Liver (tissue), 9 donors: Measurements from ENCODE around the gene PELI2. TPM values are rescaled to one million over a fixed set of nuclear protein-coding genes. Genes with fewer than 3 reads are reported as not detected.
A peak's percentile ranks its signal among the peaks of the same experiment; 100 is the strongest.

Experiments
- DNase-seq: peaks from one replicate; pipeline ENCODE4 v3.0.0-alpha.2; 2017; ENCODE audit warnings: low spot score
- H3K27ac ChIP-seq, 2 donors: one replicate each; pipeline ENCODE4 v1.7.0; 2013; ENCODE audit warnings: inconsistent platforms in 2 of 2, low read length in 2 of 2, control low read depth in 1 of 2, low read depth in 1 of 2, mild to moderate bottlenecking in 1 of 2
- H3K27me3 ChIP-seq, 4 donors: one replicate each; pipeline versions ENCODE4 v1.6.1 to v1.7.0; 2013; ENCODE audit warnings: low read length in 3 of 4, inconsistent platforms in 1 of 4, mild to moderate bottlenecking in 1 of 4, moderate library complexity in 1 of 4; ENCODE audit not compliant: control insufficient read depth in 4 of 4, insufficient read depth in 4 of 4
- H3K36me3 ChIP-seq, 4 donors: one replicate each; pipeline versions ENCODE4 v1.6.1 to v1.7.0; 2013; ENCODE audit warnings: low read length in 3 of 4, mild to moderate bottlenecking in 3 of 4, low read depth in 1 of 4, moderate library complexity in 1 of 4; ENCODE audit not compliant: control insufficient read depth in 4 of 4, insufficient read depth in 3 of 4
- H3K4me1 ChIP-seq, 4 donors: one replicate each; pipeline versions ENCODE4 v1.6.1 to v1.7.0; 2013; ENCODE audit warnings: low read length in 3 of 4, mild to moderate bottlenecking in 3 of 4, moderate library complexity in 1 of 4; ENCODE audit not compliant: control insufficient read depth in 4 of 4, insufficient read depth in 4 of 4
- H3K4me3 ChIP-seq, 3 donors: one replicate each; pipeline versions ENCODE4 v1.6.1 to v1.7.0; 2013; ENCODE audit warnings: low read length in 3 of 3, control low read depth in 1 of 3, low read depth in 1 of 3, mild to moderate bottlenecking in 1 of 3
- H3K9ac ChIP-seq, 2 donors: one replicate each; pipeline ENCODE4 v1.7.0; 2013; ENCODE audit warnings: low read length in 2 of 2, mild to moderate bottlenecking in 2 of 2, moderate library complexity in 2 of 2, control low read depth in 1 of 2, low read depth in 1 of 2
- H3K9me3 ChIP-seq, 4 donors: one replicate each; pipeline versions ENCODE4 v1.6.1 to v1.7.0; 2013; ENCODE audit warnings: low read length in 3 of 4; ENCODE audit not compliant: control insufficient read depth in 4 of 4
- EGR1 ChIP-seq, 2 donors: IDR thresholded peaks; 2 replicates each; pipeline ENCODE4 v1.6.1; 2016 to 2018; ENCODE audit warnings: antibody characterized with exemption in 2 of 2, low read depth in 2 of 2
- FOXA1 ChIP-seq: IDR thresholded peaks from 2 replicates; pipeline ENCODE4 v1.6.1; 2016; ENCODE audit warnings: antibody characterized with exemption
- FOXA2 ChIP-seq: IDR thresholded peaks from 2 replicates; pipeline ENCODE4 v1.6.1; 2016; ENCODE audit warnings: antibody characterized with exemption
- GABPA ChIP-seq, 2 donors: IDR thresholded peaks in 1 of 2; conservative IDR thresholded peaks in 1 of 2; 2 replicates each; pipeline ENCODE4 v1.6.1; 2016; ENCODE audit warnings: antibody characterized with exemption in 2 of 2, mild to moderate bottlenecking in 1 of 2, moderate library complexity in 1 of 2
- HNF4A ChIP-seq, 2 donors: conservative IDR thresholded peaks; 2 replicates each; pipeline ENCODE4 v1.6.1; 2016; ENCODE audit warnings: antibody characterized with exemption in 2 of 2, mild to moderate bottlenecking in 2 of 2
- HNF4G ChIP-seq: IDR thresholded peaks from 2 replicates; pipeline ENCODE4 v1.6.1; 2016; ENCODE audit warnings: antibody characterized with exemption
- JUND ChIP-seq, 2 donors: IDR thresholded peaks; 2 replicates each; pipeline ENCODE4 v1.6.1; 2016; ENCODE audit warnings: antibody characterized with exemption in 2 of 2
- NR2F2 ChIP-seq: IDR thresholded peaks from 2 replicates; pipeline ENCODE4 v1.6.1; 2016; ENCODE audit warnings: antibody characterized with exemption
- RAD21 ChIP-seq, 2 donors: IDR thresholded peaks; 2 replicates each; pipeline ENCODE4 v1.6.1; 2016; ENCODE audit warnings: antibody characterized with exemption in 2 of 2, mild to moderate bottlenecking in 2 of 2
- RXRA ChIP-seq, 2 donors: IDR thresholded peaks; 2 replicates each; pipeline ENCODE4 v1.6.1; 2017 to 2018; ENCODE audit warnings: antibody characterized with exemption in 2 of 2, mild to moderate bottlenecking in 1 of 2
- SP1 ChIP-seq: IDR thresholded peaks from 2 replicates; pipeline ENCODE4 v1.6.1; 2018; ENCODE audit warnings: antibody characterized with exemption, mild to moderate bottlenecking
- TAF1 ChIP-seq: conservative IDR thresholded peaks from 2 replicates; pipeline ENCODE4 v1.6.1; 2016; ENCODE audit warnings: antibody characterized with exemption, mild to moderate bottlenecking
- YY1 ChIP-seq: IDR thresholded peaks from 2 replicates; pipeline ENCODE4 v1.6.1; 2016; ENCODE audit warnings: antibody characterized with exemption, mild to moderate bottlenecking
- WGBS: extraction: QIAGEN DNeasy Blood & Tissue Kit; methylation state at CpG from one replicate; pipeline ENCODE4 v1.1.7; 2013; 5-methylcytosine and 5-hydroxymethylcytosine counted together
- polyA plus RNA-seq, 2 donors: library from polyadenylated mRNA; stranded (reverse) in 1 of 2; unstranded in 1 of 2; fragments of 200-250 nt in 1 of 2; fragments of >200 nt in 1 of 2; fragmentation: Nextera tagmentation in 1 of 2; extraction: Ambion mirVana in 1 of 2; gene quantifications; one replicate each; pipeline versions ENCODE4 v1.2.1 to v1.2.3, GENCODE V29; 2013 to 2015
- total RNA-seq, 2 donors: library from RNA; depleted of rRNA; stranded (reverse); fragments of >200 nt; gene quantifications; one replicate each; pipeline ENCODE4 v1.2.3, GENCODE V29; 2014
- TF ChIP-seq, protein P1 (sequence below): fragments of 150-350 bp; IDR thresholded peaks from 2 replicates; pipeline ENCODE4 v1.5.1; 2017; ENCODE audit warnings: improper control_type of control experiment, low read depth, low read length; ENCODE audit not compliant: missing input control
- TF ChIP-seq, protein P2 (sequence below): IDR thresholded peaks from 2 replicates; pipeline ENCODE4 v1.6.1; 2016; ENCODE audit warnings: antibody characterized with exemption
- TF ChIP-seq, protein P3 (sequence below): IDR thresholded peaks from 2 replicates; pipeline ENCODE4 v1.6.1; 2016; ENCODE audit warnings: antibody characterized with exemption
- TF ChIP-seq, protein P4 (sequence below): IDR thresholded peaks from 2 replicates; pipeline ENCODE4 v1.6.1; 2016; ENCODE audit warnings: antibody characterized with exemption
- TF ChIP-seq, protein P5 (sequence below): IDR thresholded peaks from 2 replicates; pipeline ENCODE4 v1.6.1; 2016; ENCODE audit warnings: antibody characterized with exemption, mild to moderate bottlenecking
- donor health status: healthy.
- donor health status: healthy.
- donor health status: healthy.
- donor health status: healthy.
- donor health status: healthy.

Gene PELI2
- total and polyA plus RNA-seq, 4 donors: 0.68 to 2.9 (median 1.2) TPM

DNA sequence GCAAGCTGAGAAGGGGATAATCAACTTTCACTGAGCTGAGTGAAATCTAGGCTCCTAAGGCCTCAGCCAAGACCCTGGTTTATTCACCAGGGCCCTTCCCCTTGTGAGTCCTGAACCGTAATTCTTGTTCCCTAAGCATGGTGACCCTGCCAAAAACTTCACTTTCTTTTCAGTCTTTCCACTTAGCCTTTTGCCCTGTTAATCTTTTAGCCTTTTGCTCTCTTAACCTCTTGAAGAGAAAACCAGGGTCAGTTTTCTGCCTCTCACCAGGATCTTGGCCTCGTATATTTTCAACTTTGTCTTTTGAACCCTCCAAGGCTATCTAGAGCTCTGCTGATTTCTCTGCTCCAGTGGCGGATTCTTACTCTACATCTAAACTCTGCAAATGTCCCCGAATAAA is 191.0 kb downstream of the PELI2 start:
- TF ChIP-seq RAD21 (IDR thresholded peaks at IDR 0.05) (no peak), NR2F2 (peak; percentile 97), TAF1 (no peak), JUND (IDR thresholded peaks at IDR 0.05) (no peak), FOXA2 (no peak), RXRA (IDR thresholded peaks at IDR 0.05) (peak; percentile 58 to 64), FOXA1 (no peak), EGR1 (IDR thresholded peaks at IDR 0.05; ENCODE audit: low read depth in 2 of 2) (no peak), SP1 (no peak), YY1 (no peak), HNF4G (no peak)
- TF ChIP-seq, protein P1, sequence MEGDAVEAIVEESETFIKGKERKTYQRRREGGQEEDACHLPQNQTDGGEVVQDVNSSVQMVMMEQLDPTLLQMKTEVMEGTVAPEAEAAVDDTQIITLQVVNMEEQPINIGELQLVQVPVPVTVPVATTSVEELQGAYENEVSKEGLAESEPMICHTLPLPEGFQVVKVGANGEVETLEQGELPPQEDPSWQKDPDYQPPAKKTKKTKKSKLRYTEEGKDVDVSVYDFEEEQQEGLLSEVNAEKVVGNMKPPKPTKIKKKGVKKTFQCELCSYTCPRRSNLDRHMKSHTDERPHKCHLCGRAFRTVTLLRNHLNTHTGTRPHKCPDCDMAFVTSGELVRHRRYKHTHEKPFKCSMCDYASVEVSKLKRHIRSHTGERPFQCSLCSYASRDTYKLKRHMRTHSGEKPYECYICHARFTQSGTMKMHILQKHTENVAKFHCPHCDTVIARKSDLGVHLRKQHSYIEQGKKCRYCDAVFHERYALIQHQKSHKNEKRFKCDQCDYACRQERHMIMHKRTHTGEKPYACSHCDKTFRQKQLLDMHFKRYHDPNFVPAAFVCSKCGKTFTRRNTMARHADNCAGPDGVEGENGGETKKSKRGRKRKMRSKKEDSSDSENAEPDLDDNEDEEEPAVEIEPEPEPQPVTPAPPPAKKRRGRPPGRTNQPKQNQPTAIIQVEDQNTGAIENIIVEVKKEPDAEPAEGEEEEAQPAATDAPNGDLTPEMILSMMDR: no peak
- TF ChIP-seq, protein P2, sequence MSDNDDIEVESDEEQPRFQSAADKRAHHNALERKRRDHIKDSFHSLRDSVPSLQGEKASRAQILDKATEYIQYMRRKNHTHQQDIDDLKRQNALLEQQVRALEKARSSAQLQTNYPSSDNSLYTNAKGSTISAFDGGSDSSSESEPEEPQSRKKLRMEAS: no peak
- TF ChIP-seq, protein P3, sequence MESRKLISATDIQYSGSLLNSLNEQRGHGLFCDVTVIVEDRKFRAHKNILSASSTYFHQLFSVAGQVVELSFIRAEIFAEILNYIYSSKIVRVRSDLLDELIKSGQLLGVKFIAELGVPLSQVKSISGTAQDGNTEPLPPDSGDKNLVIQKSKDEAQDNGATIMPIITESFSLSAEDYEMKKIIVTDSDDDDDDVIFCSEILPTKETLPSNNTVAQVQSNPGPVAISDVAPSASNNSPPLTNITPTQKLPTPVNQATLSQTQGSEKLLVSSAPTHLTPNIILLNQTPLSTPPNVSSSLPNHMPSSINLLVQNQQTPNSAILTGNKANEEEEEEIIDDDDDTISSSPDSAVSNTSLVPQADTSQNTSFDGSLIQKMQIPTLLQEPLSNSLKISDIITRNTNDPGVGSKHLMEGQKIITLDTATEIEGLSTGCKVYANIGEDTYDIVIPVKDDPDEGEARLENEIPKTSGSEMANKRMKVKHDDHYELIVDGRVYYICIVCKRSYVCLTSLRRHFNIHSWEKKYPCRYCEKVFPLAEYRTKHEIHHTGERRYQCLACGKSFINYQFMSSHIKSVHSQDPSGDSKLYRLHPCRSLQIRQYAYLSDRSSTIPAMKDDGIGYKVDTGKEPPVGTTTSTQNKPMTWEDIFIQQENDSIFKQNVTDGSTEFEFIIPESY: no peak
- TF ChIP-seq, protein P4, sequence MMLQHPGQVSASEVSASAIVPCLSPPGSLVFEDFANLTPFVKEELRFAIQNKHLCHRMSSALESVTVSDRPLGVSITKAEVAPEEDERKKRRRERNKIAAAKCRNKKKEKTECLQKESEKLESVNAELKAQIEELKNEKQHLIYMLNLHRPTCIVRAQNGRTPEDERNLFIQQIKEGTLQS: no peak
- Histone ChIP-seq H3K4me3 (no peak overlapping the region), H3K9ac (no peak overlapping the region), H3K36me3 (no peaks in the 10 kb centered on the region), H3K27ac (no peak overlapping the region), H3K9me3 (no peaks in the 10 kb centered on the region), H3K4me1 (no peaks in the 10 kb centered on the region), H3K27me3 (no peaks in the 10 kb centered on the region)
- DNase-seq: no peak
- WGBS: 86% methylated on average over 4 of the region's 4 CpGs

DNA sequence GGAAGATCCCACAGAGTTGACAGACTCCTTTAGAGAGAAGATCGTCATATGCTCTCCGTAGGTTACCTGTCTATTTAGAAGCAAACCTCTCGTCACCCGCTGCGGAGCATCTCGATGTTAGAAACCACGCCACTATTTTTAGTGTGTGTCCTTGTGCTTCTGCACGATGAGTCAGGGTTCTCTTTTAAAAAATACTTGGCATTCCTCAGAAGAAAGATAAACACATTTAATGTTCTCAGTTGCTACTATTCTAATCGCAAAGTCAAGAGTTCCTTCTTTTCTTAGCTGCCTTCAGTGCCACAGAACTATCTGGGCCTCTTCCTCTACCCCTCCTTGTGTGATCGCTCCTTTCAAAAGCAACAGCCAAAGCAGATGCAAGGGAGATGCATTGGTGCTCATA is 192.4 kb downstream of the PELI2 start:
- TF ChIP-seq NR2F2 (peak; percentile 30), JUND (IDR thresholded peaks at IDR 0.05) (no peak)
- no peak overlapping the region for H3K27ac ChIP-seq
- no peaks in the 10 kb centered on the region for H3K27me3 ChIP-seq
- 79% methylated on average over 10 of the region's 10 CpGs for WGBS
- DNase-seq: no peak
- no peaks in the 10 kb centered on the region for H3K4me1 ChIP-seq
- H3K36me3 ChIP-seq: no peaks in the 10 kb centered on the region
- H3K4me3 ChIP-seq: no peak overlapping the region
- H3K9me3 ChIP-seq: no peaks in the 10 kb centered on the region
- no peak overlapping the region for H3K9ac ChIP-seq

DNA sequence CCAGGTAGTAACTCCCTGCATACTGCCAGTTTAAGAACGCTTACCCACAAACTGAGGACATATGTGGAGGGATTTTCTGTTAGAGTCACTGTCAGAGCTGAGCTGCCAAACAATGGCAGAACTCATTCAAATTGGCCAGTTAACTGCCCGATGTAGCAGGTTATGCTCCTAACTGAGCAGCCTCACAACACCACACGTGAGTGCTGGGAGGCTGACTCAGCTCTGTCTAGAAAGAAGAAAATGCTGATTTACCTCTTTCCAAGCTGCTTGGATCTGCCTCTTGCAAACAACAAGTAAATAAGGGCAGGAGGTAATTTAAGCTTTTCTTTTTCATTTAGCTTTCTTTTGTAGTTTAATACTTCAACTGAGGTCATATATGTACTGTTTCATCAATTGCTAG is 195.6 kb downstream of the PELI2 start:
- H3K4me3 ChIP-seq: no peak overlapping the region
- no peaks in the 10 kb centered on the region for H3K36me3 ChIP-seq
- no peaks in the 10 kb centered on the region for H3K9me3 ChIP-seq
- H3K9ac ChIP-seq: no peak overlapping the region
- WGBS: 79% methylated on average over 3 of the region's 3 CpGs
- no peaks in the 10 kb centered on the region for H3K27me3 ChIP-seq
- no peaks in the 10 kb centered on the region for H3K4me1 ChIP-seq
- DNase-seq: no peak
- no peak overlapping the region for H3K27ac ChIP-seq
- TF ChIP-seq FOXA1: no peak
- TF ChIP-seq, protein P2: no peak
- no peak for TF ChIP-seq EGR1 (IDR thresholded peaks at IDR 0.05; ENCODE audit: low read depth in 2 of 2)
- TF ChIP-seq HNF4G: no peak
- TF ChIP-seq, protein P5, sequence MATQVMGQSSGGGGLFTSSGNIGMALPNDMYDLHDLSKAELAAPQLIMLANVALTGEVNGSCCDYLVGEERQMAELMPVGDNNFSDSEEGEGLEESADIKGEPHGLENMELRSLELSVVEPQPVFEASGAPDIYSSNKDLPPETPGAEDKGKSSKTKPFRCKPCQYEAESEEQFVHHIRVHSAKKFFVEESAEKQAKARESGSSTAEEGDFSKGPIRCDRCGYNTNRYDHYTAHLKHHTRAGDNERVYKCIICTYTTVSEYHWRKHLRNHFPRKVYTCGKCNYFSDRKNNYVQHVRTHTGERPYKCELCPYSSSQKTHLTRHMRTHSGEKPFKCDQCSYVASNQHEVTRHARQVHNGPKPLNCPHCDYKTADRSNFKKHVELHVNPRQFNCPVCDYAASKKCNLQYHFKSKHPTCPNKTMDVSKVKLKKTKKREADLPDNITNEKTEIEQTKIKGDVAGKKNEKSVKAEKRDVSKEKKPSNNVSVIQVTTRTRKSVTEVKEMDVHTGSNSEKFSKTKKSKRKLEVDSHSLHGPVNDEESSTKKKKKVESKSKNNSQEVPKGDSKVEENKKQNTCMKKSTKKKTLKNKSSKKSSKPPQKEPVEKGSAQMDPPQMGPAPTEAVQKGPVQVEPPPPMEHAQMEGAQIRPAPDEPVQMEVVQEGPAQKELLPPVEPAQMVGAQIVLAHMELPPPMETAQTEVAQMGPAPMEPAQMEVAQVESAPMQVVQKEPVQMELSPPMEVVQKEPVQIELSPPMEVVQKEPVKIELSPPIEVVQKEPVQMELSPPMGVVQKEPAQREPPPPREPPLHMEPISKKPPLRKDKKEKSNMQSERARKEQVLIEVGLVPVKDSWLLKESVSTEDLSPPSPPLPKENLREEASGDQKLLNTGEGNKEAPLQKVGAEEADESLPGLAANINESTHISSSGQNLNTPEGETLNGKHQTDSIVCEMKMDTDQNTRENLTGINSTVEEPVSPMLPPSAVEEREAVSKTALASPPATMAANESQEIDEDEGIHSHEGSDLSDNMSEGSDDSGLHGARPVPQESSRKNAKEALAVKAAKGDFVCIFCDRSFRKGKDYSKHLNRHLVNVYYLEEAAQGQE: no peak
- TF ChIP-seq GABPA (IDR thresholded peaks at IDR 0.05 in 1 of 2, conservative IDR thresholded peaks at IDR 0.05 in 1 of 2): no peak
- TF ChIP-seq NR2F2: no peak
- TF ChIP-seq, protein P3: no peak
- TF ChIP-seq RXRA (IDR thresholded peaks at IDR 0.05): no peak
- no peak for TF ChIP-seq HNF4A (conservative IDR thresholded peaks at IDR 0.05)
- TF ChIP-seq JUND (IDR thresholded peaks at IDR 0.05): no peak
- no peak for TF ChIP-seq YY1
- TF ChIP-seq FOXA2: no peak
